ENCODE data around the gene PDCD1.

DNA sequence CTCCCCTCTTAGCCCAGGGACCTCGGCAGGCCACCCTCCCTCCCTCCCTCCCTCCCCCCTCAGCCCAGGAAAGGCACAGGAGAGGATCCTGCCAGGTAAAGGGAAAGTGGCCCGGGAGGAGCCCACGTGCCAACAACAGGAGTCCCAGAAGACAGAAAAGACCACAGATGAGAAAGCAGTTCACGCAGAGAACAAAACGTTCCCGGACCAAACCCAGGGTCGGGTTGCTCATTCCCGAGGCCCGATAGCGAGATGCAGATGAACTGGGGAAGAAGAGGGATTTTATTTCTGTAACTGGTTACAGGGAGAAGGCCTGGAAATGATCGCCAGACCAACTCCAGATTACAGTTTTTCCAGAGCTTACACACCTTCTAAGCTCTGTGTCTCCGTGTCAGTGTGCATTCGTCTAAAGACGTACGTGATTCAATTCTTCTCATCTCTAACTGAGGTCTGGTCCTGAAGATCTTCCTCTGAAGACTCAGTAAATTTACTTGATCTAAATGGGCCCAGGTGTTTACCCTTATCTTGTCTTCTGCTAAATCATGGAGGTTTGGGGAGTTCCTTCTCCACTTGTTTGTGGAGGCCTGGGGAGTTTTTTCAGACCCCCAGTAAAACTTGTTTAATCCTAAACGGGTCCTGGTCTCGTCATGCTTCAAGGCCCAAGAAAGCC, 50.5 kb downstream of the PDCD1 start:
- TF ChIP-seq, protein P1, sequence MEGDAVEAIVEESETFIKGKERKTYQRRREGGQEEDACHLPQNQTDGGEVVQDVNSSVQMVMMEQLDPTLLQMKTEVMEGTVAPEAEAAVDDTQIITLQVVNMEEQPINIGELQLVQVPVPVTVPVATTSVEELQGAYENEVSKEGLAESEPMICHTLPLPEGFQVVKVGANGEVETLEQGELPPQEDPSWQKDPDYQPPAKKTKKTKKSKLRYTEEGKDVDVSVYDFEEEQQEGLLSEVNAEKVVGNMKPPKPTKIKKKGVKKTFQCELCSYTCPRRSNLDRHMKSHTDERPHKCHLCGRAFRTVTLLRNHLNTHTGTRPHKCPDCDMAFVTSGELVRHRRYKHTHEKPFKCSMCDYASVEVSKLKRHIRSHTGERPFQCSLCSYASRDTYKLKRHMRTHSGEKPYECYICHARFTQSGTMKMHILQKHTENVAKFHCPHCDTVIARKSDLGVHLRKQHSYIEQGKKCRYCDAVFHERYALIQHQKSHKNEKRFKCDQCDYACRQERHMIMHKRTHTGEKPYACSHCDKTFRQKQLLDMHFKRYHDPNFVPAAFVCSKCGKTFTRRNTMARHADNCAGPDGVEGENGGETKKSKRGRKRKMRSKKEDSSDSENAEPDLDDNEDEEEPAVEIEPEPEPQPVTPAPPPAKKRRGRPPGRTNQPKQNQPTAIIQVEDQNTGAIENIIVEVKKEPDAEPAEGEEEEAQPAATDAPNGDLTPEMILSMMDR (IDR thresholded peaks at IDR 0.05): no peak
- TF ChIP-seq POLR2A (IDR thresholded peaks at IDR 0.05): no peak

Data from thyroid gland (tissue), 4 donors.